Mucosa of stomach (tissue), 1 donor: ENCODE measurements around the gene TSPAN18.

Experiments used
- H3K27me3 ChIP-seq: one replicate; pipeline ENCODE4 v1.7.0; 2013; ENCODE audit warnings: mild to moderate bottlenecking, low read length; ENCODE audit not compliant: control insufficient read depth, insufficient read depth
- H3K36me3 ChIP-seq: one replicate; pipeline ENCODE4 v1.7.0; 2013; ENCODE audit warnings: low read length; ENCODE audit not compliant: control insufficient read depth, insufficient read depth
- H3K4me1 ChIP-seq: one replicate; pipeline ENCODE4 v1.7.0; 2013; ENCODE audit warnings: mild to moderate bottlenecking, low read length; ENCODE audit not compliant: control insufficient read depth, insufficient read depth
- H3K4me3 ChIP-seq: one replicate; pipeline ENCODE4 v1.7.0; 2013; ENCODE audit warnings: low read length
- H3K9ac ChIP-seq: one replicate; pipeline ENCODE4 v1.7.0; 2013; ENCODE audit warnings: mild to moderate bottlenecking, low read length, moderate library complexity
- H3K9me3 ChIP-seq: one replicate; pipeline ENCODE4 v1.7.0; 2013; ENCODE audit warnings: mild to moderate bottlenecking, low read length, moderate library complexity; ENCODE audit not compliant: control insufficient read depth
- donor health status: Pancreatic carcinoma.

Gene TSPAN18

DNA sequence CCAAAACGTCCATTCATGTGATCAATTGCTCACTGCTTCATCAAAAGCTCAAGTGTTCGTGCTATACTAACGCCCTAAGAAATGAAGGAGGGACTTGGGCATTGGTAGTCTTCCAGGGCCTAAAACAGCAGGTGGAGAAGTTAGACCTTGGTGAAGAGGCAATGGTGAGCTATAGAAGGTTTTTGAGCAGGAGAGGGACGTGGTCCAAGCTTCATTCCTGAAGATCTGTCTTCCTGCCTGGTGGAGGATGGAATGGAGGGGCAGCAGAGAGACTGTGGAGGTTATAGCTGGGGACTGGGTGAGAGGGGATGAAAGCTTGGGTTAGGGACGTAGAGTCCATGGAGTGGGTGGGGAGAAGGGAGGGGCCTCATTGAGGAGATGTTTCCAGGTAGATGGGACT is 126.2 kb downstream of the TSPAN18 start:
- Histone ChIP-seq H3K9ac (no peak overlapping the region), H3K4me3 (no peak overlapping the region), H3K4me1 (peaks cover 4% of the 10 kb centered on the region), H3K36me3 (no peaks in the 10 kb centered on the region), H3K27me3 (no peaks in the 10 kb centered on the region), H3K9me3 (no peaks in the 10 kb centered on the region)

DNA sequence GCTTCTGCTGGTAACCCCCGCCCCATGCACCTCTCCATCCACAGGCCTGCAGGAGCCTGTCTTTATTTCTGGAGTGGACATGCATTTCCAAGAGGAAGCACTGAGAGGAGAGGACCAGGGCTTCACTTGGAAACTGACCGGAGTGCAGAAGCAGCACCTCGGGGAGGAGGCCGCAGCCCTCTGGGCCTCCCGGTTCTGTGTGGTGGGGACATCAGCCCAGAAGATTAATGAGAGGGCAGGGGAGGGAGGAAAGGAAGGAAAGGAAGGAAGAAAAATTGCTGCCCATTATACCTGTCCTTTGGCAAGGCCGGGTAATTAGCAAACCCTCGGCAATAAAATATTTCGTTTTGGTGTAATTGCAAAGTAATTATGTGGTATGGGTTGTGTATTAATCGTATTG is 126.9 kb downstream of the TSPAN18 start:
- Histone ChIP-seq H3K4me1 (peaks cover 4% of the 10 kb centered on the region), H3K27me3 (no peaks in the 10 kb centered on the region), H3K9me3 (no peaks in the 10 kb centered on the region), H3K9ac (no peak overlapping the region), H3K4me3 (no peak overlapping the region), H3K36me3 (no peaks in the 10 kb centered on the region)

GRCh38 chr11:44854086-44854485 is 127.3 kb downstream of the TSPAN18 start:
- Histone ChIP-seq H3K4me3 (no peak overlapping the region), H3K9me3 (no peaks in the 10 kb centered on the region), H3K27me3 (no peaks in the 10 kb centered on the region), H3K9ac (no peak overlapping the region), H3K4me1 (peaks cover 4% of the 10 kb centered on the region), H3K36me3 (no peaks in the 10 kb centered on the region)

- Histone ChIP-seq H3K27me3 (no peaks in the 10 kb centered on the region), H3K9me3 (no peaks in the 10 kb centered on the region), H3K4me1 (peaks cover 4% of the 10 kb centered on the region), H3K4me3 (no peak overlapping the region), H3K36me3 (no peaks in the 10 kb centered on the region), H3K9ac (no peak overlapping the region)
Measured at GRCh38 chr11:44854741-44855492, 128.2 kb downstream of the TSPAN18 start.

DNA sequence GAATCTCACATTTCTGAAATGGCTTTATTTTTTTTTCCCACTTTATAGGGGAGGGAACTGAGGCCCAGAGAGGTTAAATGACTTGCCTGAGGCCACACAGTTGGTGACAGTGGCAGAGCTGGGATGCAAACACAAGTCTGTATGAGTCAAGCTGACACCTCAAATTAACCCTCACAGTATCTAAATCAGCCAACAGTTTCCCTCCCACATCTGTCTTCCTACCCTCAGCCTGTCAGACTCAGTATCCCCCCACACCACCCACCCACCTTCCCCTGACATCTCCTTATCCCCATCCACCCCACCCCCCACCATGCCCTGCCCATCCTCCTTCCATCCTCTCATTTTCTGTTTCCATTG is 128.7 kb downstream of the TSPAN18 start:
- H3K36me3 ChIP-seq = no peaks in the 10 kb centered on the region
- H3K9me3 ChIP-seq = no peaks in the 10 kb centered on the region
- H3K4me3 ChIP-seq = no peak overlapping the region
- no peaks in the 10 kb centered on the region for H3K27me3 ChIP-seq
- H3K9ac ChIP-seq = no peak overlapping the region
- H3K4me1 ChIP-seq = peaks cover 4% of the 10 kb centered on the region

DNA sequence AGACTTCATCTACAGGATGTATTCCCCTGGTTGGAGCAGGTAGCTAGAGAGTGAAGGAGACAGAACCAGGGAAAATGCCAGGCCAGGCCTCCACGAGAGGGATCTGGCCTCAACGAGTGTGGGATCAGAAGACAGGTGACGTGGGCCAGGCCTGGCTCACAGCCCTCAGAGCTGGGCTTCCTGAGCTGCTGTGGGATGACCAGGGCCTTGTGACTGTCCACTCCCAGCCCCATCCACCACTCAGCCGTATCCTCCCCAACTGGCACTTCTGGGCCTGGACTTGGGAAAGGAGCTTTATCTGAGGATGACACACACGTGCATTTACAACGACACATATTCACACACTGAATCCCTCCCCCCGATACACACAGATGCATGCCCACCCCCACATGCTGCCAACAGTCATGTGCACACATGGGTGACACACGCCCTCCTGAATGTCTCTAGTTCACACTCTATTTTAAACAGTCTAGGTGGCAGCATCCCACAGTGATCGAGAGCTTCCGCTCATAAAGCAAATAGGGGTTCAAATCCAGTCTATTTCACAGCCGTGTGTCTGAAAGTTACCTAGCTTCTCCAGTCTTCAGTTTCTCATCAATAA is 130.8 kb downstream of the TSPAN18 start:
- no peak overlapping the region for H3K9ac ChIP-seq
- H3K9me3 ChIP-seq = no peaks in the 10 kb centered on the region
- no peaks in the 10 kb centered on the region for H3K36me3 ChIP-seq
- no peaks in the 10 kb centered on the region for H3K27me3 ChIP-seq
- H3K4me3 ChIP-seq = no peak overlapping the region
- H3K4me1 ChIP-seq = peaks cover 16% of the 10 kb centered on the region

- H3K9me3 ChIP-seq = no peaks in the 10 kb centered on the region
- H3K4me3 ChIP-seq = no peak overlapping the region
- H3K36me3 ChIP-seq = no peaks in the 10 kb centered on the region
- no peak overlapping the region for H3K9ac ChIP-seq
- H3K27me3 ChIP-seq = no peaks in the 10 kb centered on the region
- H3K4me1 ChIP-seq = peaks cover 21% of the 10 kb centered on the region
Measured at GRCh38 chr11:44858796-44859527, 132.2 kb downstream of the TSPAN18 start.

- Histone ChIP-seq H3K27me3 (no peaks in the 10 kb centered on the region), H3K4me1 (peaks cover 19% of the 10 kb centered on the region), H3K9me3 (no peaks in the 10 kb centered on the region), H3K36me3 (no peaks in the 10 kb centered on the region), H3K4me3 (no peak overlapping the region), H3K9ac (no peak overlapping the region)
Measured at GRCh38 chr11:44859528-44859925, 132.8 kb downstream of the TSPAN18 start.

DNA sequence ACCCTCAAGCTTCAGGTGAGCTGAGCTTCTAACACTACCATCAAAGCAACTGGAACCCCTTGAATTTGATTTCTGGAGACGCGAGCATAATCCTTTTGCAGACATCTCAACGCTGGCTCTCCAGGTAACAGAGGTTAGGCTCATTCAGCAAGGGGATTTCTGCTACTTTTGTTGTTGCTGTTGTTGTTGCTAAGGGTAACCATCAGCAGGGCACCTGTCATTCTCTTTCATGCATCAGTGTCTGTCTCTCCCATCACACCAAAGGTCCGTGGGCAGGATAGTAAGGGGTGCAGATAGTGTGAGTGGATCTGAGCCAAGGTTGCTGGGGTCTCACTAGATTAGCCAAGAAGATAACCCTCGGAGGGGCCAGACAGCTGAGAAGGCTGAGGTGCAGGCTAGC is 133.6 kb downstream of the TSPAN18 start:
- Histone ChIP-seq H3K9me3 (no peaks in the 10 kb centered on the region), H3K36me3 (no peaks in the 10 kb centered on the region), H3K4me3 (no peak overlapping the region), H3K27me3 (no peaks in the 10 kb centered on the region), H3K4me1 (peaks cover 17% of the 10 kb centered on the region), H3K9ac (no peak overlapping the region)

DNA sequence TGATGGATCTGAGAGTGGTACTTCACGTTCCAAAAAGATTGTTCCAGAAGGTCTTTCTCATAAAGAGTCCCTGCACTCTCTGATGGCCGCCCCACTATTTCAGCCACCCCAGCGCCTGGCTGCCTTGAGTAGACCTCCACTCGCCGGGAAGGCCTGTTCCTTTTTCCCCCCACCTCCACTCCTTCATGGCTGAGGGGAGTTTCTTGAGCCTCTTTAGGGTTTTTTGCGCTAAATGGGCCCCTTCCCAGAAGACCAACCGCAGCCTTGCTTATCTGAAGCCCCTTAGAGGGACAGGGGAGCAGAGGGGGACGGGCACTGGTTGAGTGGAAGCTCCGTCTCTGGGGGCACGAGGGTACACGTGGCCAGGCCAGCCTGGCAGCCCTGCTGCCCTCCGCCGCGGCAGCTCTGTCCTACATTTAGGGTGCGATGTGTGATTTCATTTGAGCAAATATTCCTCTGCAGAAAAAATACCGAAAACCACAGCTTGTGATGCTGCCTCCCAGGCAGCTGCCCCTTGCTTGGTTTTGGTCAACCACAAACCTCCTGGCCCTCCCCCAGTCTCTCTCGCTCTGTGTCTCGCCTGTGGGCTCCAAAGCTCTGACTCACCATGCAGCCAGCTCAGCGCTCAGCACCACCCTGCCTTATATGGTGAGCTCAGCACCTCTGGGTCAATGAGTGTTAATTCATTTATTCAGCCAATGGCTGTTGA is 135.2 kb downstream of the TSPAN18 start:
- Histone ChIP-seq H3K4me1 (peaks cover 17% of the 10 kb centered on the region), H3K4me3 (no peak overlapping the region), H3K27me3 (no peaks in the 10 kb centered on the region), H3K9me3 (no peaks in the 10 kb centered on the region), H3K36me3 (no peaks in the 10 kb centered on the region), H3K9ac (peak overlapping the region; percentile 48)

DNA sequence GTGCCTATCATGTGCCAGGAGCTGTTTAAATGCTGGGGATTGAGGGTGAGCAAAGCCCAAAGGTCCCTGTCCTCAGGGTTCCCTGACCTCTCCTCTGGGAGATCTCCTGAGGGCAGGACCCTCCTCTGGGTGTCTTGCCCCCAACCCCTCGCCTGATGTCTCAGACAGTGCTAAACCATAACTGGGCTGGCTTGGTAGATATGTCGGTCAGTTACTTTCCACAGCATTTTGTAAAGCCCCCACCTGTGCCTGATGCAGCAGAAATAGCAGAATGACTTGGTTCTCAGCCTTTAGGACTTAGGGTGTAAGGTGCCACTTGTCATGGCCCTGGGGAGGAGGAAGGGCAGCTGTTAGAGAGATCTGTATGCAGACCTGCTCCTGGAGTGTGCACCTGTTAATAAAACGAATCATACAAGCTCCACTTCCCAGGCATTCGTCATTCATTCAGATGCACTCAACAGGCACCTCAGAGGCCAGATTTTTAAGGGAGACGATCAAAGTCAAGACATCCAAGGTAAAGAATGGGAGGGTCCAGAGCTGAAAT is 135.9 kb downstream of the TSPAN18 start:
- no peak overlapping the region for H3K9ac ChIP-seq
- peaks cover 17% of the 10 kb centered on the region for H3K4me1 ChIP-seq
- no peak overlapping the region for H3K4me3 ChIP-seq

More for the DNA sequence above, 135.9 kb downstream of the TSPAN18 start:
- H3K27me3 ChIP-seq = no peaks in the 10 kb centered on the region
- H3K36me3 ChIP-seq = no peaks in the 10 kb centered on the region
- no peaks in the 10 kb centered on the region for H3K9me3 ChIP-seq
